Measurements from ENCODE around the gene PATJ. TPM values are rescaled to one million over a fixed set of nuclear protein-coding genes. Genes with fewer than 3 reads are reported as not detected.
A peak's percentile ranks its signal among the peaks of the same experiment; 100 is the strongest.
"Not testable (repeated sequence)": the region's sequence is repeated elsewhere in the genome, so short reads cannot be mapped to it uniquely, and the experiment has no call there.

PATJ gene
- total RNA-seq, 4 donors from 2014 or later, result 54.9 to 187 (median 62.1) TPM

- DNase-seq (ENCODE audit: low spot score in 2 of 2), result peak in 1 of 2 donors; percentile 18
- 51% methylated on average over 9 of the region's 9 CpGs for WGBS
- Histone ChIP-seq H3K4me3 (no peak overlapping the region), H3K27me3 (peaks cover under 1% of the 10 kb centered on the region), H3K27ac (no peak overlapping the region), H3K36me3 (no peaks in the 10 kb centered on the region), H3K4me1 (peaks cover 12% of the 10 kb centered on the region), H3K9me3 (no peaks in the 10 kb centered on the region)
- TF ChIP-seq EP300 (IDR thresholded peaks at IDR 0.05) (no peak), POLR2A (IDR thresholded peaks at IDR 0.05) (no peak), CTCF (IDR thresholded peaks at IDR 0.05) (peak; percentile 59 to 60), POLR2AphosphoS5 (IDR thresholded peaks at IDR 0.05) (no peak)
Observed at GRCh38 chr1:62175568-62176179, 433.4 kb downstream of the PATJ start.

GRCh38 chr1:62176597-62177312 is 434.5 kb downstream of the PATJ start:
- H3K9me3 ChIP-seq, result no peaks in the 10 kb centered on the region
- H3K27ac ChIP-seq, result no peak overlapping the region
- TF ChIP-seq CTCF (IDR thresholded peaks at IDR 0.05) (no peak), EP300 (IDR thresholded peaks at IDR 0.05) (no peak), POLR2AphosphoS5 (IDR thresholded peaks at IDR 0.05) (no peak), POLR2A (IDR thresholded peaks at IDR 0.05) (no peak)
- peaks cover 12% of the 10 kb centered on the region for H3K4me1 ChIP-seq
- H3K4me3 ChIP-seq, result no peak overlapping the region
- H3K36me3 ChIP-seq, result no peaks in the 10 kb centered on the region
- WGBS, result 85% methylated on average over 14 of the region's 14 CpGs
- peak in 1 of 2 donors; percentile 37 for DNase-seq (ENCODE audit: low spot score in 2 of 2)
- no peaks in the 10 kb centered on the region for H3K27me3 ChIP-seq

GRCh38 chr1:62177621-62178020 is 435.3 kb downstream of the PATJ start:
- no peak for DNase-seq (ENCODE audit: low spot score in 2 of 2)
- no peaks in the 10 kb centered on the region for H3K9me3 ChIP-seq
- 79% methylated on average over 1 of the region's 1 CpG for WGBS
- peaks cover 12% of the 10 kb centered on the region for H3K4me1 ChIP-seq
- no peaks in the 10 kb centered on the region for H3K36me3 ChIP-seq
- no peak overlapping the region for H3K4me3 ChIP-seq
- TF ChIP-seq POLR2A (IDR thresholded peaks at IDR 0.05), result no peak
- TF ChIP-seq POLR2AphosphoS5 (IDR thresholded peaks at IDR 0.05), result no peak
- TF ChIP-seq EP300 (IDR thresholded peaks at IDR 0.05), result no peak
- TF ChIP-seq CTCF (IDR thresholded peaks at IDR 0.05), result no peak
- no peak overlapping the region for H3K27ac ChIP-seq
- no peaks in the 10 kb centered on the region for H3K27me3 ChIP-seq

- Histone ChIP-seq H3K36me3 (no peaks in the 10 kb centered on the region), H3K27me3 (no peaks in the 10 kb centered on the region), H3K4me1 (peaks cover 12% of the 10 kb centered on the region), H3K4me3 (no peak overlapping the region), H3K9me3 (no peaks in the 10 kb centered on the region), H3K27ac (no peak overlapping the region)
- peak in 1 of 2 donors; percentile 48 for DNase-seq (ENCODE audit: low spot score in 2 of 2)
- TF ChIP-seq POLR2A (IDR thresholded peaks at IDR 0.05) (no peak), EP300 (IDR thresholded peaks at IDR 0.05) (no peak)
- WGBS, result 90% methylated on average over 7 of the region's 7 CpGs
Observed at GRCh38 chr1:62178372-62178771, 436.1 kb downstream of the PATJ start.

GRCh38 chr1:62180054-62180453 is 437.8 kb downstream of the PATJ start:
- not testable (repeated sequence) for H3K9me3 ChIP-seq; H3K27ac ChIP-seq; H3K36me3 ChIP-seq; DNase-seq (ENCODE audit: low spot score in 2 of 2); H3K4me3 ChIP-seq; H3K27me3 ChIP-seq
- H3K4me1 ChIP-seq, result peaks cover 12% of the 10 kb centered on the region
- WGBS, result 44% methylated on average over 4 of the region's 4 CpGs

GRCh38 chr1:62180639-62181038 is 438.4 kb downstream of the PATJ start:
- Histone ChIP-seq H3K9me3 (no peaks in the 10 kb centered on the region), H3K27ac (no peak overlapping the region), H3K27me3 (no peaks in the 10 kb centered on the region), H3K4me3 (no peak overlapping the region), H3K4me1 (peaks cover 12% of the 10 kb centered on the region), H3K36me3 (no peaks in the 10 kb centered on the region)
- 36% methylated on average over 6 of the region's 6 CpGs for WGBS
- TF ChIP-seq EP300 (IDR thresholded peaks at IDR 0.05) (no peak), POLR2A (IDR thresholded peaks at IDR 0.05) (no peak), POLR2AphosphoS5 (IDR thresholded peaks at IDR 0.05) (no peak), CTCF (IDR thresholded peaks at IDR 0.05) (no peak)
- peak in 1 of 2 donors; percentile 26 for DNase-seq (ENCODE audit: low spot score in 2 of 2)
